Gastrocnemius medialis (tissue), 4 donors: ENCODE data around the gene ZNF79. TPM values are rescaled to one million over a fixed set of nuclear protein-coding genes. Genes with fewer than 3 reads are reported as not detected.

Experiments used
- ATAC-seq, 2 donors: fragments of 150-250 bp; one replicate each; pipeline ENCODE4 v1.9.1; 2016
- DNase-seq, 2 donors: peaks; one replicate each; pipeline ENCODE4 v3.0.0-alpha.2; 2019
- H3K27ac ChIP-seq, 4 donors: fragments of 200-600 bp; sonication (generic); 1 replicate in 1 of 4; 2 replicates in 3 of 4; pipeline ENCODE4 v1.5.1; 2016 to 2018; ENCODE audit warnings: mild to moderate bottlenecking in 2 of 4, moderate library complexity in 1 of 4
- H3K27me3 ChIP-seq, 3 donors: fragments of 200-600 bp; sonication (generic) in 2 of 3; 1 replicate in 1 of 3; 2 replicates in 2 of 3; pipeline versions ENCODE4 v1.5.1 to v1.6.0; 2016 to 2019; ENCODE audit warnings: mild to moderate bottlenecking in 1 of 3, moderate library complexity in 1 of 3
- H3K36me3 ChIP-seq, 2 donors: fragments of 200-600 bp; sonication (generic) in 1 of 2; one replicate each; pipeline ENCODE4 v1.5.1; 2017 to 2018
- H3K4me1 ChIP-seq, 2 donors: fragments of 200-600 bp; sonication (generic) in 1 of 2; one replicate each; pipeline ENCODE4 v1.5.1; 2016 to 2017; ENCODE audit warnings: mild to moderate bottlenecking in 2 of 2
- H3K4me3 ChIP-seq, 4 donors: fragments of 200-600 bp; sonication (generic) in 3 of 4; 1 replicate in 1 of 4; 2 replicates in 3 of 4; pipeline ENCODE4 v1.5.1; 2016 to 2019; ENCODE audit warnings: mild to moderate bottlenecking in 2 of 4
- H3K9me3 ChIP-seq, 3 donors: fragments of 200-600 bp; sonication (generic) in 2 of 3; 1 replicate in 1 of 3; 2 replicates in 2 of 3; pipeline ENCODE4 v1.5.1; 2016 to 2019
- POLR2A ChIP-seq, 2 donors: fragments of 450-650 bp; IDR thresholded peaks; one replicate each; pipeline ENCODE4 v1.6.1; 2017; ENCODE audit warnings: antibody characterized with exemption in 2 of 2, mild to moderate bottlenecking in 2 of 2, moderate library complexity in 2 of 2
- in situ Hi-C, 4 donors: fragments of 200-750 bp; cut with MboI; loops; one replicate each; pipeline versions ENCODE4 v1.15.0 to v1.8.0; 2017; ENCODE audit warnings: low sequenced_read_pairs in 4 of 4
- intact Hi-C: fragments of 100-400 bp; cut with DNase I; formaldehyde crosslinking; loops from one replicate; pipeline ENCODE4 v1.15.1; 2023; ENCODE audit warnings: low total_unique reads
- total RNA-seq, 4 donors: library from RNA; depleted of rRNA; stranded (reverse); fragments of >200 nt; gene quantifications; one replicate each; pipeline versions ENCODE4 v1.1.0 to v1.2.3, GENCODE V29; 2016
- TF ChIP-seq, protein P1 (sequence below), 5 experiments: fragments of 450-650 bp in 3 of 5; fragments of 200-600 bp in 2 of 5; sonication (generic) in 2 of 5; IDR thresholded peaks in 4 of 5; conservative IDR thresholded peaks in 1 of 5; 1 replicate in 4 of 5; 2 replicates in 1 of 5; pipeline ENCODE4 v1.5.1; 2016 to 2019; ENCODE audit warnings: antibody characterized with exemption in 5 of 5, mild to moderate bottlenecking in 3 of 5, moderate library complexity in 3 of 5

ZNF79 gene
- total RNA-seq, 4 donors from 2014 or later, result 3.9 to 9.3 (median 6.4) TPM

DNA sequence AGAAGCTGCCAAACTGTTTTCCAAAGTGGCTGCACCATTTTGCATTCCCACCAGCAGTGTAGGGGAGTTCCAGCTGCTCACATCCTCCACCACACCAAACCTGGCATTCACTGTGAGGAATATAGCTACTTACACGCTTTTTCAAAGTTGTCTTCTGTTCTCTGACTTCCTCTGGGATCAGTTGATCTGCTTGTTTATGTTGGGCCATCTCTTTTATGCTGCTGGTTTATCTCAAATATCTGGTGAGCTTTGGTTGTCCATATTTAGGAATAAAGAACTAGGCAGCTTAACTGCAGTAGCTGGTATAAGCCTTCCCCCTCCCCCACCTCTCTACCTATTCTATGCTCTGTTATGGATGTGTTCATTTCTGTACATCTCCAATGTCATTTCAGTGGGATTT is 8.5 kb upstream of the ZNF79 start:
- in situ Hi-C loops, result loop anchor here in 1 of 4 donors (25.0 kb wide), 1 partner anchor 478 kb away; no protein-coding TSS in a partner anchor
- no peak for ATAC-seq
- no peak for DNase-seq
- H3K36me3 ChIP-seq, result no peaks in the 10 kb centered on the region
- no peaks in the 10 kb centered on the region for H3K27me3 ChIP-seq
- TF ChIP-seq, protein P1, sequence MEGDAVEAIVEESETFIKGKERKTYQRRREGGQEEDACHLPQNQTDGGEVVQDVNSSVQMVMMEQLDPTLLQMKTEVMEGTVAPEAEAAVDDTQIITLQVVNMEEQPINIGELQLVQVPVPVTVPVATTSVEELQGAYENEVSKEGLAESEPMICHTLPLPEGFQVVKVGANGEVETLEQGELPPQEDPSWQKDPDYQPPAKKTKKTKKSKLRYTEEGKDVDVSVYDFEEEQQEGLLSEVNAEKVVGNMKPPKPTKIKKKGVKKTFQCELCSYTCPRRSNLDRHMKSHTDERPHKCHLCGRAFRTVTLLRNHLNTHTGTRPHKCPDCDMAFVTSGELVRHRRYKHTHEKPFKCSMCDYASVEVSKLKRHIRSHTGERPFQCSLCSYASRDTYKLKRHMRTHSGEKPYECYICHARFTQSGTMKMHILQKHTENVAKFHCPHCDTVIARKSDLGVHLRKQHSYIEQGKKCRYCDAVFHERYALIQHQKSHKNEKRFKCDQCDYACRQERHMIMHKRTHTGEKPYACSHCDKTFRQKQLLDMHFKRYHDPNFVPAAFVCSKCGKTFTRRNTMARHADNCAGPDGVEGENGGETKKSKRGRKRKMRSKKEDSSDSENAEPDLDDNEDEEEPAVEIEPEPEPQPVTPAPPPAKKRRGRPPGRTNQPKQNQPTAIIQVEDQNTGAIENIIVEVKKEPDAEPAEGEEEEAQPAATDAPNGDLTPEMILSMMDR (IDR thresholded peaks at IDR 0.05 in 4 of 5, conservative IDR thresholded peaks at IDR 0.05 in 1 of 5), result no peak
- no peak for TF ChIP-seq POLR2A (IDR thresholded peaks at IDR 0.05)
- H3K4me1 ChIP-seq, result no peaks in the 10 kb centered on the region
- intact Hi-C loops, result no loop called here
- no peak overlapping the region for H3K27ac ChIP-seq
- no peaks in the 10 kb centered on the region for H3K9me3 ChIP-seq
- H3K4me3 ChIP-seq, result no peak overlapping the region

DNA sequence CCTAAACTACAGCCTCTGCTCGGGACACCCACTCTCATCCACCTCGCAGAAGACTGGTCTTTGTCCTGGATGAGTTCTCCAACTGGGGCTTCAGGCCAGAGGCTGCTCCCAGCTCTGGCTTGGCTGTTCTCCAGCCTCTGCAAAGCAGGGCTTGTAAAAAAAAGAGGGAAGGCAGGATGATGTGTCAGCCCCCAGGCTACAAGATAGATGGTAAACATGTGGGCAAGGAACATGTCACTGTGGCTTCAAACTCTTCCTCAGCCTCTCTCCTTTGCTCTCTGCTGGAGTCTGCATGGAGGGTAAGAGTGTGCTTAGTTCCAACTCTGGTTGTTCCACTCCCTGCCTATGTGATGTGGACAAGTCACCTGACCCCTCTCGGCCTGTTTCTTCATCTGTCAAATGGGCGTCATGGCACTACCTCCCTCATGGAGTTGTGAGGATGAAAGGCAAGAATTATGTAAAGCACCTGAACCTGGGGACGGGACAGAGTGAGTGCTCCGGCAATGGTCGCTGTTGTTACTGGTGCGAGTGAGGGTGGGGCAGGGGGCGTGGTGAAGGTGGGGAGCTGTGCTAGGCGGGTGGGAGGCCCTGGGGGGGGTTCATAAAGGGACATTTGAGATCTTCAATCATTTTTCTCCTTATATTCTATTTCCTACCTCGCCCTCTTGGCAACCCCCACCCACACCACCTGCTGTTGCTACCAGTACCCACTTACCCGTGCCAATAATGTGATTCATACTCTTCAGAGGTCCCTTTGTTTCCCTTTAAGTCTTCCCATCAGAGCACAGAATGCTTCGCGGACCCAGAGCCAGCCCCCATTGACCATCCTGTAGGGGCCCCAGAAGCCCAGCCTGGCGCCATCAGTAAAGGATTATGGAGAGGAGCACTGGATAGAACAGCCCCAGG is 6.8 kb upstream of the ZNF79 start:
- DNase-seq, result no peak
- Histone ChIP-seq H3K4me1 (peaks cover under 1 to 6% of the 10 kb centered on the region in 2 donors), H3K27me3 (no peaks in the 10 kb centered on the region), H3K36me3 (no peaks in the 10 kb centered on the region), H3K4me3 (no peak overlapping the region), H3K9me3 (no peaks in the 10 kb centered on the region), H3K27ac (no peak overlapping the region)
- TF ChIP-seq, protein P1 (IDR thresholded peaks at IDR 0.05 in 4 of 5, conservative IDR thresholded peaks at IDR 0.05 in 1 of 5), result no peak
- no peak for TF ChIP-seq POLR2A (IDR thresholded peaks at IDR 0.05)
- in situ Hi-C loops (loop anchor here in 1 of 4 donors (25.0 kb wide), 1 partner anchor 480 kb away; no protein-coding TSS in a partner anchor), intact Hi-C loops (no loop called here)
- no peak for ATAC-seq

DNA sequence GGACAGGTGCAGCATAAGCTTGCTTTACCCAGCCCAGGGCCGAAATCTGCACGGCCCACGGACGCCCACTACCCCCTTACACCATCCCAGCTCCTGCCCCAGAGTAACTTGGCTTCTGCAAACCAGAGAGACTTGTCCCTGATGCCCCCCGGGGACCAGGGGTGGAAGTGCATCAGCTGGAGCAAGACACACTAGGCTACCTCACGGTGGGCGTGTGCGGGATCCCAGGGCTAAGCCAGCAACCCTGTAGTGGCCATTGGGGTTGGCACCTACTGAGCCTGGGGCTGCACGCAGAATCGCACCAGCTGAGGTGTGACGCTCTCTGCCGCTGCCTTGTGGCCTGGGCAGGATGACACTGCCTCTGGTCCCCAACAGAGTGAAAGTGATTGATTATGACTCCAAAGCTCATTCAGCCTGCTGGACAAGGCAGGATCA is 6.1 kb upstream of the ZNF79 start:
- no peaks in the 10 kb centered on the region for H3K36me3 ChIP-seq
- no peak for DNase-seq
- in situ Hi-C loops (loop anchor here in 1 of 4 donors (25.0 kb wide), 1 partner anchor 481 kb away; no protein-coding TSS in a partner anchor), intact Hi-C loops (no loop called here)
- H3K27ac ChIP-seq, result no peak overlapping the region
- no peaks in the 10 kb centered on the region for H3K27me3 ChIP-seq
- TF ChIP-seq, protein P1 (IDR thresholded peaks at IDR 0.05 in 4 of 5, conservative IDR thresholded peaks at IDR 0.05 in 1 of 5), result peak in 2 of 5 experiments; percentile 11 to 29
- TF ChIP-seq POLR2A (IDR thresholded peaks at IDR 0.05), result no peak
- H3K4me3 ChIP-seq, result no peak overlapping the region
- no peaks in the 10 kb centered on the region for H3K9me3 ChIP-seq
- ATAC-seq, result no peak
- peaks cover 8 to 13% of the 10 kb centered on the region in 2 donors for H3K4me1 ChIP-seq

DNA sequence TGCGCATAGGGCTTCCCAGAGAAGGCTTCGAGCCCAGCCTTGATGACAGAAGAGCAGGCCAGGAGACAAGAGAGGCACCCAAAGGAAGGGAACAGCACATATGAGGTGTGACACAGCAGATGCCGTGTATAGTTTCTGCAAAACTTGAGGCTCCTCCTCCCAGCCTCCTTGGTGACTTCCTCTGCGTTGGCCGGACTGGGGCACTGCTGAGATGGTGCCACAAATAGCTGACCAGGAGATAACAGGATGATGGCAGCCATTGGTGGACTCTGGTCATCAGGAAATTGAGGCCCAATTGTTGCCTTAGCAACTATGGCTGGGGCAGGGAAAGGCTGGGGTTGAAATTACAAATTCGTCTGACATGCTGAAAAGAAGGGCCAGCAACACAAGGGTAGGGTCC is 4.8 kb upstream of the ZNF79 start:
- Histone ChIP-seq H3K4me3 (no peak overlapping the region), H3K27ac (no peak overlapping the region), H3K36me3 (no peaks in the 10 kb centered on the region), H3K9me3 (no peaks in the 10 kb centered on the region), H3K27me3 (no peaks in the 10 kb centered on the region), H3K4me1 (peaks cover 13 to 16% of the 10 kb centered on the region in 2 donors)
- intact Hi-C loops (no loop called here), in situ Hi-C loops (loop anchor here in 1 of 4 donors (25.0 kb wide), 1 partner anchor 482 kb away; no protein-coding TSS in a partner anchor)
- TF ChIP-seq, protein P1 (IDR thresholded peaks at IDR 0.05 in 4 of 5, conservative IDR thresholded peaks at IDR 0.05 in 1 of 5), result no peak
- TF ChIP-seq POLR2A (IDR thresholded peaks at IDR 0.05), result no peak
- ATAC-seq, result no peak
- DNase-seq, result no peak
